ENCODE measurements around the gene LILRB2.

GRCh38 chr19:54294539-54294938, 13.6 kb upstream of the LILRB2 start:
- TF ChIP-seq CTCF (IDR thresholded peaks at IDR 0.05): no peak
- TF ChIP-seq POLR2A (IDR thresholded peaks at IDR 0.05): no peak
